Transverse colon (tissue), 4 donors: ENCODE data around the gene HMGXB3.

ENCODE experiments used
- CTCF ChIP-seq, 5 experiments: fragments of 200-600 bp in 3 of 5; fragments of 450-650 bp in 2 of 5; sonication (generic) in 3 of 5; IDR thresholded peaks; 1 replicate in 2 of 5; 2 replicates in 3 of 5; pipeline ENCODE4 v1.5.1; 2016 to 2017; ENCODE audit warnings: antibody characterized with exemption in 5 of 5, inconsistent platforms in 3 of 5, mild to moderate bottlenecking in 2 of 5, moderate library complexity in 1 of 5
- EP300 ChIP-seq: sonication (generic); formaldehyde crosslinking; IDR thresholded peaks from one replicate; pipeline ENCODE4 v1.6.1; 2017; ENCODE audit warnings: antibody characterized with exemption, low read depth
- POLR2A ChIP-seq: fragments of 450-650 bp; IDR thresholded peaks from one replicate; pipeline ENCODE4 v1.6.1; 2016; ENCODE audit warnings: antibody characterized with exemption, mild to moderate bottlenecking, moderate library complexity
- POLR2AphosphoS5 ChIP-seq, 3 donors: sonication (generic); formaldehyde crosslinking; IDR thresholded peaks; one replicate each; pipeline ENCODE4 v1.6.1; 2016; ENCODE audit warnings: antibody characterized with exemption in 3 of 3

GRCh38 chr5:150015415-150015814 is 14.9 kb downstream of the HMGXB3 start:
- TF ChIP-seq CTCF (IDR thresholded peaks at IDR 0.05), result no peak
- no peak for TF ChIP-seq POLR2A
- TF ChIP-seq POLR2AphosphoS5 (IDR thresholded peaks at IDR 0.05), result no peak
- no peak for TF ChIP-seq EP300
